Cerebellar nuclear complex (tissue), 1 donor: ENCODE data around the gene FCRLB.
A peak's percentile ranks its signal among the peaks of the same experiment; 100 is the strongest.
"Not testable (repeated sequence)": the region's sequence is repeated elsewhere in the genome, so short reads cannot be mapped to it uniquely, and the experiment has no call there.

Experiments
- DNase-seq, 2 experiments: peaks; one replicate each; lab custom pipeline; 2025; lab: John Stamatoyannopoulos, UW

Gene FCRLB

DNA sequence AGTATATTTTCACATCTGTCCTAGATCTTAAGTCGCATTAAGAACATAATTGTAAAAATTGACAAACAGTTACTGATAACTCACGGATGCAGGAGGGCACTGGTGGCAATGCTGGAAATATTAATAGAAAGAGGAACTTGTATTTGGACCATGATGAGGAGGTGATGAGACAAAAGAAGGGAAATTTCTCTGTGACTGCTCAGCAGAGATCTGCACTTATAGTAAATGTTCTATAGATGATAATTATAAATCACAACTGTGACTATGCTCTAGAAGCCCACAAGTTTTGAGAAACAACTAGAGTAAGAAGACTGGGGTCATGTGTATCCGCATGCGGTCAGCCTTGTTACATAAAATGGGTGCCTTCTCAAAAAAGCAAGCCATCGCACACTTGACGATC is 19.6 kb downstream of the FCRLB start:
- DNase-seq: no peak

GRCh38 chr1:161743231-161743630 is 21.9 kb downstream of the FCRLB start:
- DNase-seq: no peak

- no peak for DNase-seq
These were observed 26.5 kb downstream of the FCRLB start for GRCh38 chr1:161747801-161748200.

DNA sequence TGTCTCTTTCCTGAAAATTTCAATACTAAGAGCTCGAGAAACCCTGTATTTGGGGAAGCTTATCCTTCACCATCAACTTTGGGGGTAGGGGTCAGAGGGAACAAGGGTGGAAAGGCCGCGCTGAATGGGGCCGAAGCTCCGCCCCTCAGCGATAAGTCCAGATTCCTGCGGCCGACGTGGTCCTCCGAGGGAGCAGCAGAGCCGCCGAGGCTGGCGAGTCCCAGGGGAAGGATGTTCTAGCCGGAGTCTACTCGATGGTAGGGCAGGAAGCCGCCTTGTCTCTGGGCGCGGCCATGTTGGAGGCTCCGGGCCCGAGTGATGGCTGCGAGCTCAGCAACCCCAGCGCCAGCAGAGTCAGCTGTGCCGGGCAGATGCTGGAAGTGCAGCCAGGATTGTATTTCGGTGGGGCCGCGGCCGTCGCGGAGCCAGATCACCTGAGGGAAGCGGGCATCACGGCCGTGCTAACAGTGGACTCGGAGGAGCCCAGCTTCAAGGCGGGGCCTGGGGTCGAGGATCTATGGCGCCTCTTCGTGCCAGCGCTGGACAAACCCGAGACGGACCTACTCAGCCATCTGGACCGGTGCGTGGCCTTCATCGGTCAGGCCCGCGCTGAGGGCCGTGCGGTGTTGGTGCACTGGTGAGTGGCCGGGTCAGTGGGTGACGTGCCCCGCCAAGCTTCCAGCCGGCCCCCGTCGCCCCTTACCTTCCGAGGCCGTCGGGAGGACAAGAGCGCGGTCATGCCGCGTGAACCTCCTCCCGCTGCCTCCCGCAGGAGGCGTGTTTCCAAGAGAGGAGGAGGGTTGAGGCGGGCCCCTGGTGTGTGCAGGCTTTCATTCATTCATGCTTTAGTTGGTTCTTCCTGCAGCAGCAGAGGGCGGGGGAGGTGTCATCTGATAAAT is 28.4 kb downstream of the FCRLB start, which contains the start of gene DUSP12:
DUSP12 (plus strand) TSS at position 278 of the 899 bp plus-strand sequence; CDS start at position 294, 16 bp downstream.
- DNase-seq: peak; percentile 75 to 86

DNA sequence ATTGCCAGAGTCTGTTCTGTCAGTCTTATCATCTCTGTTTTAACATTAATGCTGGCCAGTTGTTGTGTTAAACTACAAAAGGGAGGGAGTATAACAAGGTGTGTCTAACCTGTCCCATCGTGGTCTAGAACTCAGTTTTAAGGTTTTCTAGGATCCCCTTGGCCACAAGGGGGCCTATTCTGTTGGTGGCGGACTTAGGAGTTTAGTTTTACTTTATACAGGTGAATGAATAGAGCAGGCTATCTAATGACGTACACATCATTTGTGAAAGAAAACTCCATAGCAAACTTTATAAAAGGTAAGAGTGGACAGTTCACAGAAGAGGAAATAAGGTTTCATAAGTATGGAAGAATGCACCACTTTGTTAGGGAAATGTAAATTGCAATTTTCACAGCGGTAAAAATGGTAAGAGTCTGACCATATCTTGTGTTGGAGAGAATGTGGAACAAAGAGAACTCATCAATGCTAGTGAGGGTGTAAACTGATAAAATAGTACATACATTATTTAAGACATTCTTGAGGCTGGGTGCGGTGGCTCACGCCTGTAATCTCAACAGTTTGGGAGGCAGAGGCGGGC is 42.3 kb downstream of the FCRLB start:
- no peak for DNase-seq

DNA sequence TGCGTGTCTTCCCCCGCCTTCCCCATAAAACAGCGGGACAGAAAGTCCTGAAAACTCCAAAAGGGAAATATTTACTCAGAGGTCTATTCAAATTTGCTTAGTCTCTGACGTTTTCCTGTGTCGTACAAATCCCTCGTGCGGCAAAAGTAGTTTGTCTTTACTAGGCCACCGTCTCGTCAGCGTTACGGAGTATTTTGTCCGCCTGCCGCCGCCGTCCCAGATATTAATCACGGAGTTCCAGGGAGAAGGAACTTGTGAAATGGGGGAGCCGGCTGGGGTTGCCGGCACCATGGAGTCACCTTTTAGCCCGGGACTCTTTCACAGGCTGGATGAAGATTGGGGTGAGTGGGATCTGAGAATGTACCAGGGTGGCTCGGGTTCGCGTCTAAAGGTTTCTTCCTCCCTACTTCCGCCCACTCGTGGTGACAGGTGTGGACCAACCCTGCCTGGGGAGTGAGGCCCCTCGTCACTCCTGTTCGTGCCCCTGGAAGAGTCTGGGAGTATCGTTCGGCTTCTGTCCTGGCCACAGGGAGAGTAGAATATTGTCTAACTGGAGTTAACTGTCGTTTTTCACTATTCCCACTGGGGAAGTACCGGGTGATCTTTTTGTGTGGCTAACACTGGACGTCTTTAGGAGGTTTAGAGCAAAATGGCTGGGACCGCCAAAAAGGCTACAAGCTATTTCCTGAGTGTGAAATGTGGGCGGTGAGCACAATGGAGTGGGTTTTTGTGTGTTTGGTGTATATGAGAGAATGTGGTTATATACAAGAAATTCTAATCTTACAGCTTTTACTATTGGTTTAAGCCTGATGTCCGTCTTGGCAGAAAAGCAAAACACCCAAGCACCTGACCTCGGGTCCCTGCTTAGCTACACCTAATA is 45.0 kb downstream of the FCRLB start, which contains the start of gene ATF6:
ATF6 (plus strand) TSS at position 219 of the 880 bp plus-strand sequence; CDS start at position 260, 41 bp downstream.
- DNase-seq: peak in 1 of 2 experiments; percentile 45

GRCh38 chr1:161768461-161768860 is 47.1 kb downstream of the FCRLB start:
- DNase-seq: no peak

GRCh38 chr1:161768986-161769672 is 47.8 kb downstream of the FCRLB start:
- no peak for DNase-seq

DNA sequence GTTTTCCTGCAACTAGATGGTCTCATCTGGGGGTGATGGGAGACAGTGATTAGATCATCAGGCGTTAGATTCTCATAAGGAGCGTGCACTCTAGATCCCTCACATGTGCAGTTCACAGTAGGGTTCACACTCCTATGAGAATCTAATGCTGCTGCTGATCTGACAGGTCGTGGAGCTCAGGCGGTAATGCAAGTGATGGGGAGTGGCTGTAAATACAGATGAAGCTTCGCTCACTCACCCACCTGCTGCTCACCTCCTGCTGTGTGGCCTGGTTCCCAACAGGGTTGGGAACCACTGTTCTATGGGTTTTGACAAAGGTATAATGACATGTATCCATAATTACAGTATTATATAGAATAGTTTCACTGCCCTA is 48.3 kb downstream of the FCRLB start:
- DNase-seq: not testable (repeated sequence)

- no peak for DNase-seq
These were observed 48.9 kb downstream of the FCRLB start for GRCh38 chr1:161770250-161770649.

DNA sequence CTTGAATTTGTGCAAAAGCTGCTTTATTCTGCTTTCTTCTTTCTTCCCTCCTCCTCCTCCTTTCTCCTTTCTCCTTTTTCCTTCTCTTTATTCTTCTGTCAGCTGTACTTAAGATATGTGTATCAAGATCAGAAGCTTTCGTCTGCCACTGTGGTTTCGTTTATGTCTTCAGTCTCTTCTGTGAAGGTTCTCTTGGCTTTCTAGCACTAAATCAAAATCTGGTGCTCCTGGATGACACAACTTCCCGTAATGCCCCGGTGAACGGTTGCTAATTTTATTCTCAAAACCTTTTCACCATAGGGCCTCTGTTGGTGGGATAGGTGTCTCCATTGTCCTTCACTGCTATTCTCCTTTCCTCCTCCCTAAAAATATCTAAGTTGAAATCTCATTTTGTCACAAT is 49.8 kb downstream of the FCRLB start:
- DNase-seq: no peak

- DNase-seq: no peak
These were observed 50.6 kb downstream of the FCRLB start for GRCh38 chr1:161771973-161772372.

GRCh38 chr1:161772397-161772796 is 51.1 kb downstream of the FCRLB start:
- DNase-seq: no peak

DNA sequence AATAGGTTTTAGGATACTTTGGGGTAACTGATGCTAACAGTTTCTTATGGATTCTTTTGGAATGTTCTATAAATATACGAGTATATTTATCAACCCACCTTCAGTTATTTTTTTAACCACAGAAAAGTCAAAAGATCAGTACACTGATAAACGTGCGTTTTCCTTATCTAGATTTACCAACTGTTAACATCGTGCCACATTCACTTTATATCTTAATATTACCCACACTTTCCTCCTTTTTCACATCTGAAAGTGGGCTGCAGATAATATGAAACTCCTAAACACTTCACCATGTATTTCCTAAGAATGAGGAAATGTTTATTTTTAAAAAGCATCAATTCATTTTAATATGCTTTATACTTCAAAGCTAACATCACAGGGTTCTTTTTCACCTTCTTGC is 52.4 kb downstream of the FCRLB start:
- no peak for DNase-seq

DNA sequence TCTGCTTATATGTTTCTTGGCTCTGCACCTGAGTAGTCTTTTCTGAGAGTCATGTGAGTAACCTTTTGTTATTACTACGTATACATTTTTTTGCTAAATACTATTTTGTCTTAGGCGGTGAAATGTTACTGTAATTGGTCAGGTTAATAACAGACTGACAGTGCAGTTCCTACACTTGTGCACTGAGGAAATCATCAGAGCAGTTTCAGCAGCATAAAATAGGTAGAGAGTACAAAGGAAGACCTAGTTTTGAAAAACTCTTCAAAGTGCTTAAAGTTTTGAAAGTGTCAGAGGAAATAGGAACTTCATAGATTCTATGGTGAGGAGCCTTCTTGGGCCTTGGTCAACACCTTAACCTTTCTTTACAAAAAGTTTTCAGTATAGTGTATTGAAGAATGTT is 55.9 kb downstream of the FCRLB start:
- DNase-seq: no peak
